ENCODE results near the gene GATD1. TPM values are rescaled to one million over a fixed set of nuclear protein-coding genes. Genes with fewer than 3 reads are reported as not detected.
A peak's percentile ranks its signal among the peaks of the same experiment; 100 is the strongest.

The GATD1 gene
- total RNA-seq, 2 donors from 2014 or later, result 33.1 to 60.5 TPM

DNA sequence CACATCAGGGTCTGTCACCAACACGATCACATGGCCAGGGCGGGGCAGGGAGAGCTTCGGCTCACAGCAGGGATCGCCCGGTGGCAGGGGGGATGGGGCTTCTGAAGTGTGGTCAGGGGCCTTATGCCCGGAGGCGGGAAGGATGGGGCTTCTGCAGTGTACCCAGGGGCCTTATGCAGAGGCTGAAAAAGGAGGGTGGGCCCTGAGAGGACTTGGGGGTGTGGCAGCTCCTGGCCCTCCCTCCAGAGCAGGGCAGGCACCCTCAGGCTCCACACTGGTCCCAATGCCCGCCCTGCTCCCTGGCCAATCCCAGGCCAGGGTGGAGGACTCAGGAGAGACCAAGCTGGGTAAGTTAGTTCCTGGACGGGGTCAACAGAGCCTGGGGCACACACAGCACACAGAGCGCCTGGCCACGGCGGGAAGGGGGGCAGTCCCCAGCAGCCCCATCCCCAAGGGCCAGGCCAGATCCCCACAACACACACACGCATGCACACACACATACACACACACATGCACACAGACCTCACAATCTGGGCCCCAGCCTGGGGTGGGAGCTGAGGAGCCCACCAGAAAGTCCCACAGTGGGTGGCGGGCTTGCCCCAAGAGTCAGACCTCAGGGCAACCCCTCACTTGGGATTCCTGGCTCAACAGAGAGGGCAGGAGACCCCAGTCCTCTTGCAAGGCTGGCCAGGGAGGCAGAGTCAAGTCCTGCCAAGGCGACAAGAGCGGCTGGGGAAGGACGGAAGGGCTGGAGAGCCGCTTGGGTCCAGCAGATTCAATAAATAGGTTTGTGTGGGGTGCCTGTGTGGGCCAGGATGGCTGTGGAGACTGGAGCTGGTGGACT lies 13.7 kb upstream of the GATD1 start:
- ATAC-seq (peak in 1 of 2 donors; percentile 22), DNase-seq (ENCODE audit: low spot score in 2 of 2) (no peak)
- H3K27ac Mint-ChIP-seq, result peak overlapping the region in 1 of 2 donors; percentile 79
- H3K36me3 Mint-ChIP-seq, result no peaks in the 10 kb centered on the region
- no peaks in the 10 kb centered on the region for H3K9me3 Mint-ChIP-seq

DNA sequence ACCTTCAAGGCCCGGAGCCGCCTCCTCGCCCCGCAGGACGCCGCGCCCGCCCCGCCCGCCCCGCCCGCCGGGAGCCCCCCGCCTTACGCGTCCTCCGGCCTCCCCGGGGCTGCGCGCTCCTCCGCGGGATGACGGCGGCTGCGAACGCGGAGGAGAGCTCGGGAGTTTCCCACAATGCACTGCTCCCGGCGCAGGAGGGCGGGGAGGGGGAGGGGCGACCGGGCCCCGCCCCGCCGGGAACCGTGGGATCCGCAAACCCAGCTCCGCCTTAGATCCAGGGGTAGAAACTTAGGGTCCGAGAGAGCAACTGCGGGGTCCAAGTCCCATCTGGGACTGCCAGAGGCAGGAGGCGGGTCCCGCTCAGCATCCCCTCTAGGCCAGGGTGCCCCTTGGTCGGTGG lies 12.7 kb upstream of the GATD1 start, which contains the start of gene CEND1:
Gene CEND1, minus strand, starts transcription at position 148 of the 400 bp plus-strand sequence. CDS start 1,514 bp downstream, outside the sequence.
- no peaks in the 10 kb centered on the region for H3K9me3 Mint-ChIP-seq
- DNase-seq (ENCODE audit: low spot score in 2 of 2), result peak in 1 of 2 donors; percentile 61
- ATAC-seq, result peak in 1 of 2 donors; percentile 68
- no peaks in the 10 kb centered on the region for H3K36me3 Mint-ChIP-seq
- no peak within 1 kb of the TSS for H3K27ac Mint-ChIP-seq

DNA sequence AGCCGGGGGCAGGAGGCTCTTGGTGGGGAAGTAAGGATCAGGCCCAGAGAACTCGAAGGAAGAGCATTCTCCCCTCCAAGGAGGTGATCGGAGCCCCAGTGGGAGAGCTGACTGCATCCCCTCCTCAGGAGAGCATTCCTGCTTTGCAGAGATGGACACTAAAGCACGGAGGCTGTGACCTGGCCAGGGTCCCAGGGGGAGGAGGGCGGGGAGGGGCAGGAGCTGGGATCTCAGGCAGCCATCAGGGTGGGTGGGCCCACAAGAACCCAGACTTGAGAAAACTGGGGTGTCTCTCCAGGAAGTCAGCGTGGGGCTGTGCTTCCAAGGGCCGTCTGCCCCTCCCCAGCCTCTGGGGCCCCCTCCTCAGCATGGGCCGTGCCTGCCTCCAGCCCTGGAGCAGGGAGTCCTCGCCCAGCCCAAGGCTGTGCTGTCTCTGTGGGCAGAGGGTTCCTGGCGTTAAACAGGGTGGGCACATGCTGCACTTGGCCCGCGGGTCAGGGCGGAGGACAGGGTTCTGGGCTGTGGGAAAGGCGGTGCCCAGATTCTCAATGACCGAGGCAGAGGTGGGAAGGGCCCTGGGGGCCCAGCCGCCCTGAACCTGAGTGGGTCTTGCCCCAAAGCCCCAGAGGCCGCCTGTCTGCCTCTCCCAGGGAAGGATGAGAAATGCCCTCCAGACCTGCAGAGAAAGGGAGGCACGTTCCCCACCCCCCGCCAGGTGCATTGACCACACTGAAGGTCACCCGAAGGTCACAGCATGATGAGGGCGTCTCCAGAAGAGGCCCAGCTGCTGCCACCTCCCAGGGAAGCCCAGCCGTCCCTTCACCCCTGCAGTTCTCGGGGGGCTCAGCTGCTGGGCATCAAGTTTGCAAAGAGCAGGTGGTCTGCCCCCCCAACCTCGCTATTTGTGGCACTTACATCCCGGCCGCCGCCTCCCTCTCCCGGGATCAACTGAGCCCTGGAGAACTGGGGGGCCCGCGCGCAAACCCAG lies 12.0 kb upstream of the GATD1 start:
- Mint-ChIP-seq H3K27ac (no peak overlapping the region), H3K9me3 (no peaks in the 10 kb centered on the region), H3K36me3 (no peaks in the 10 kb centered on the region)
- ATAC-seq, result no peak
- DNase-seq (ENCODE audit: low spot score in 2 of 2), result no peak

DNA sequence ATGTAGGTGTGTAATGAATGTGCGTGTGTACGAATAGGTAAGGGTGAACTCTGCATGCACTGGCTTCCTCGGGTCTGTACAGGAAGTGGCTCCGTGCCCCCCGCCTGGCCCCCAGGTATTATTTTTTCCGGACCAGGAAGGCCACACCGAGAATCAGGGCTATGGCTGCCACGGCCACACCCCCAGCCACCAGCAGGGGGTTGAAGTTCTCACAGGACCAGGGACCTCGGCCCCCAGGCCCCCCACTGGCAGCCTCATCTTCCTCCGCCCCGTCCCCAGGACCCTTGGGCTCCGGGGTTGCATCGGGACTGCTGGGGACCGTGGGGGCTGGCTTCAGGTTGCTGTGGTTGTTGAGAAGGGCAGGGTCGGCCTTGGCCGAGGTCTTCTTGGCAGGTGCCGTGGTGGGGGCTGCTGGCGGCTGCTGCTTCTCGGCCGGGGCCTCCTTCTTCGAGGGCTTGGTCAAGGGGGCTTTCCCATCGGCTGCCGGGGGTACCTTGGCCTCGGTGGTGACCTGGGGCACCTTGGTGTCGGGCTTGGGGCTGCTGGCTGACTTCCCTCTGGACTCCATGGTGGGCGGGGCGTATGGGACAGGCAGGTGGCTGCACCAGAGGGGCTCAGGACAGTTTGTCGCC lies 10.8 kb upstream of the GATD1 start:
- ATAC-seq, result no peak
- Mint-ChIP-seq H3K27ac (no peak overlapping the region), H3K9me3 (no peaks in the 10 kb centered on the region), H3K36me3 (peaks cover 0 to 5% of the 10 kb centered on the region in 2 donors)
- no peak for DNase-seq (ENCODE audit: low spot score in 2 of 2)

DNA sequence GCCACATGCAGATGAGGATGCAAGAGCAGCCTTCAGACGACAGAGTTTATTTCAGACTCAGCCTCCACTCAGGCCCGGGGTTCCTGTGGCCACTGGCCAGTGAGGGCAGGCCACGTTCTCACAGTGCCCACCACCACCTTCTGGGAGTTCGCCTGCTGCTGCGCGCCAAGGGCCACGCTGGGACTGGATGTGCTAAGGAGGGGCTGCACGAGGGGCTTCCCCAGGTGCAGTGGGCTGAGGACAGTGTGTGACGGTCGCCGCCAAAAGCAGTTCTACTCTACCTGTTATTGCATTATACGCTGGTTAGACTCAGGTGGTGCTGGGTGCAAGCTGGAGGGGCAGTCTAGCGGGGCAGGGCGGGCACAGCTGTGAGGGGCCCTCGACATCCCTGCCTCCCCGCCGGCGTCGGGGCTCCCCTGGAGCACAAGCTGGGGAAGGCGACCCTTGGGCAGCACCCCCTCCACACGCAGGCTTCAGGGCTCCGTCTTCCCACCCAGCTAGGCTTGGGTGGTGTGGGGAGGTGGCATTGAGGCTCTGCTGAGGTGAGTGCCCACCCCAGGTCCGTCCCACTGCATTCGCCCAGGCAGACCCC lies 9.9 kb upstream of the GATD1 start:
- no peaks in the 10 kb centered on the region for H3K9me3 Mint-ChIP-seq
- no peak overlapping the region for H3K27ac Mint-ChIP-seq
- DNase-seq (ENCODE audit: low spot score in 2 of 2) (no peak), ATAC-seq (no peak)
- peaks cover 0 to 5% of the 10 kb centered on the region in 2 donors for H3K36me3 Mint-ChIP-seq

DNA sequence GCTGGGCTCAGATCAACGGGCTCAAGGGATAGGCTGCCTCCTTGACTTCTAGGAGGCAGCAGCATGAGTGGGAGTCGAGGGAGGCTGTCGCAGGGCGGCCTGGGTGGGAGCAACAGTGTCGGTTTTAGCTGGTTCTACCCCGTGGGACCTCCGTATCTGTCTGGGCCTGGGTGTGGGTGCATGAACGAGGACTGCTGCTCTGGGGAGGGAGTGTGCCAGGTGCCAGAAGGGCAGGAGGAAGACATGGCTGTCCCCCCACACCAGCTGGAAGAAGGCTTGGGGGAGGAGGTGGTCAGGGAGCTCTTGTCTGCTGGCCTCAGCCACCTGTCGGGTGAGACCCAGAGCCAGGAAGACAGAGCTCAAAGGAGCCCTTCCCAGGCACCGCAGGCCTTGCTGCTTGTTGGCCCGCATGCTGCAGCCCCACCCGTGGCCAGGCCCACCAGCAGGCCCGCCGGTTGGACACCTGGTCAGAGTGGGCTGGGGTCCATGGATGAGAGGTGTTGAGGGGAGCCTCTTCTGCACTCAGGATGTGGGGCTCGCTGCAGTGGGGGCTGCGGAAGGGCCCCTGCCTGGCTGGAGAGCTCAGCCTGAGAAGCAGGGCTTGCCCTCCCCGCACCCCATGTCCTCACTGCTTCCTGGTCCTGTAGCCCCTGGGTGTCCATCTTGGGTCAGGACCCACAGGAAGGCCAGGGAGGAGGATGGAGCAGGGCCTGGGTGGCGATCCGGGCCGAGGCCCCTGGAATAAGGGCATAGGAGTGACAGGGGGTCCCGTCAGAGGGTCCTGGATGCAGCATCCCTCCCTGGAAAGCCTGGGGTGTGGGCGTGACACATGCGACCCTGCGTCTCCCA lies 9.2 kb upstream of the GATD1 start:
- Mint-ChIP-seq H3K36me3 (peaks cover 0 to 5% of the 10 kb centered on the region in 2 donors), H3K9me3 (no peaks in the 10 kb centered on the region)
- ATAC-seq, result no peak

DNA sequence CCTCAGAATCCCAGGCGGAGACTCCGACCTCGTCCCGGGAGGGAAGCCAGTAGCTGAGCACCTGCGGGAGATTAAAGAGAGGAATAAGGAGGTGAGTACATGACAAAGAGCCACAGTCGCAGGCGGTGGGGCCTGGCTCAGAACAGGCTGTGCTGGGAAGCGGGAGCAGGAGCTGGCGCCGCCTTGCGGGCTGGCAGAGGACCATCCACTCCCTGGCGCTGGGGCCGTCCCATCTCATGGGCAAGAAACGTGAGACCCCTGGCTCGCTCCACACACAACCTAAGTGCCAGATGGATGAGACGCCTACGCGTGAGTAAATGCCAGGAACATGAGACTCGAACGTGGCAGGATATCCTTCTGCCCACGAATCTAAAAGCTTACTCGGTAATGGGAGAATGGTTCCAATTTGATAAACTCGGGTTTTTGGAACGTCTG lies 6.3 kb upstream of the GATD1 start:
- ATAC-seq, result peak; percentile 63 to 73
- DNase-seq (ENCODE audit: low spot score in 2 of 2), result no peak
- H3K9me3 Mint-ChIP-seq, result no peaks in the 10 kb centered on the region
- no peak overlapping the region for H3K27ac Mint-ChIP-seq
- peaks cover 0 to 5% of the 10 kb centered on the region in 2 donors for H3K36me3 Mint-ChIP-seq

More for the DNA sequence above, 9.2 kb upstream of the GATD1 start:
- DNase-seq (ENCODE audit: low spot score in 2 of 2), result no peak
- no peak overlapping the region for H3K27ac Mint-ChIP-seq

DNA sequence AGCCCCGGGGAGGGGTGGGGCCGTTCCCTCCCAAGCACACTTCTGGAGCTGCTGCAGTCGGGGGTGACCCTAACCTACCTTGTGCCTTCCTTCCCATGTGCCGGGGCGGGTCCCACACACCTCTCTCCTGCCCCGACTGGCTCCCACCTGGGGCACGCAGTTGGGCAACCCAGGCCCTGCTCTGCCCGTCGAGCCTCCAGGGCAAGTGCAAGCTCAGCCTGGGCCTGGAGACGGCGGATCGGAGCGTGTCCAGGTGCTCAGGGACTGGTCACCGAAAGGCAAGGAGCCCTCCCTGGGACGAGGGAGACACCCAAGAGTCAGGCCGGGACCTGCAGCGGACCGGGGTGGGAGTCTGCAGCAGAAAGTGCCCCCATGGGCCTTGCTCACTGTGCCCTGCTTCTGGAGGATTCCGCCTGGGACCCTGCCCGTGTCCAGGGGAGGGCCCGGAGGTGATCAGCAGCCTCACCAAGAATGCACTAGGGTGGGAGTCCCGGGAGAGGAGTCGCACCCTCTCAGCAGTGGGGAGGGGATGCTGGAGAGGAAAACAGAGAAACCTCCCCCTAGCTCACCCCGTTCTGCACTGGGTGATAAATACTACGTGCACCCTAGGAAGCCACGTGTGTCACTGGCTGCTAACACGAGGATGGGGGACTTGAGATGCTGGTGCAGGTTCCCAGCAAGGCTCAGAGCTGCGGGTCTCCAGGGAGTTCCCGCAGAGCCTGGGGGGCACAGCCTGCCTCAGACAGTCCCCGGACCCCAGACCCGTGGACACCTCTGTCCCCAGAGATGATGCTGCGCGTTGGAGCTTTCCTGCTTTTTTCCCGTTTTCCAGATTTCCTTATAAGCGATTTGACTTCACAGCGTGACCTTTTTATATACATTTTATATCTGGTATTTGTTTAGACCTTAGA lies 5.2 kb upstream of the GATD1 start:
- Mint-ChIP-seq H3K36me3 (peaks cover 0 to 5% of the 10 kb centered on the region in 2 donors), H3K9me3 (no peaks in the 10 kb centered on the region), H3K27ac (no peak overlapping the region)
- DNase-seq (ENCODE audit: low spot score in 2 of 2) (no peak), ATAC-seq (no peak)

DNA sequence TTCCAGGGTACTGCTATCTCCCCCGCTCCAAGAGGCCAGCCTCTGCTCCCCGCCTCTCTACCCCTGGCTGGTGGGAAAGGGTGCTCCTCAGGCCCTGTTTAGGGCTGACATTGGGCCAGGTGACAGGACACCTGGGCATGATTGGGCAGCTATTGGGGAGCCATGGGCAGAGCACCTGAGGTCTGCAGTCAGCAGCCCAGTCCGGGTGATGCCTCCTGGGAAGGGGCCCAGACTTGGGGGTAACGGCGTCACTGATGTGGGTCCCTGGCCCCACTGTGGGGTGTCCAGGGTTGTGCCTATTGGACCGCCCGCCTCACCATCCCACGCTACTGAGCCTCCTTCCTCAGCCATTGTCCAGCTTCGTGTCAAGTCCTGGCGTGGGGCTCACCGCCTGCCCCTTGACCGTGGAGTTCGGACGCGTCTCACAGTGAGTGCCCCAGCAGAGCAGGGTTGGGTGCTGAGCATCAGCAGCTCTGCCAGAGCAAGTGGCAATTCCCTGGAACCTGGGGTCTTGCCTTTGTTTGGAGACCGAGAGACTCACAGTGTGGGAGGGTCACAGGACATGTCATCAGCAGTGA lies 2.8 kb upstream of the GATD1 start:
- H3K27ac Mint-ChIP-seq, result no peak overlapping the region
- ATAC-seq (no peak), DNase-seq (ENCODE audit: low spot score in 2 of 2) (no peak)
- peaks cover 0 to 5% of the 10 kb centered on the region in 2 donors for H3K36me3 Mint-ChIP-seq
- H3K9me3 Mint-ChIP-seq, result no peaks in the 10 kb centered on the region

DNA sequence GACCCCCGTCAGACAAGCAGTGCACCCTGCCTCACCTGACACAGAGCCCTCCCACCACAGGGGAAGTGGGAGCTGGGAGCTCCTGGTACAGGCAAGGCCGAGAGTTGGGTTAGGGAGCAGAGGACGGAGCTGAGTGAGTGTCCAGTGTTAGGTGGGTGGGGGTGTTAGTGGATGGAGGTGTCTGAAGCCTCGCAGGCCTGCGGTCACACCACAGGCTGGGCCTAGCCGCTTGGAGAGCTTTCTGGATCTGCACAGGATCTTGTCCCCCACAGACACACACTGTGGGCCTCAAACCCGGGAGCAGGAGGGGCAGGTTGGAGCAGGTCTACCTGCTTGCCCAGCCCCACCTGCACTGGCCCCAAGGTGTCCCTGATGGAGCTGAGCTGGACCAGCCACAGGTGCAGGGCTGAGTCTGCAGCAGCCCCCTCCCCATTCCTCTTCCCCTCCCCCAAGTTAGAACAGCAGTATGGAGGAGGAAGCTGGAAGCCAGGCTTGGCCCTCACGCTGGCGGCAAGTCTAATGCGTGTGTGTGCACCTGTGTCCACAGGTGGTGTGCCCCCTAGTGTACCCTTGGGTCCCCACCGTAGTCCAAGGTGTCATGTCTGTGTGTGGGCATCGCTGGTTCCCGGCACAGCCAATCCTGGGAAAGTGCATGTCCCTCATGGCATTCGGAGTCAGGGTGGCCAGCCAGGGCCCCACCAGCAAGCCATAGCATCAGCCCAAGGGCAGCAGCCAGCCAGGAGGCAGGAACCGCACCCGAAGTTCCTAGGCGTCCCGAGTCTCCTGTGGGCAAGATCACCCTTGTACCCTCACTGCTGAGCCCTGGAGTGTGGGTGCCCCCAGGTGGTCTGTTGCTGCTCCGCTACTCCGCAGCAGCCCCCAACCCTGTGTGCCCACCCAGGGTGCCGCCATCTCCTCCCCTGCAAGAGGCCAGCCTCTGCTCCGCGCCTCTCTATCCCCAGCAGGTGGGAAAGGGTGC lies 2.0 kb upstream of the GATD1 start:
- DNase-seq (ENCODE audit: low spot score in 2 of 2) (no peak), ATAC-seq (no peak)
- no peak overlapping the region for H3K27ac Mint-ChIP-seq
- no peaks in the 10 kb centered on the region for H3K9me3 Mint-ChIP-seq
- H3K36me3 Mint-ChIP-seq, result peaks cover 0 to 5% of the 10 kb centered on the region in 2 donors

DNA sequence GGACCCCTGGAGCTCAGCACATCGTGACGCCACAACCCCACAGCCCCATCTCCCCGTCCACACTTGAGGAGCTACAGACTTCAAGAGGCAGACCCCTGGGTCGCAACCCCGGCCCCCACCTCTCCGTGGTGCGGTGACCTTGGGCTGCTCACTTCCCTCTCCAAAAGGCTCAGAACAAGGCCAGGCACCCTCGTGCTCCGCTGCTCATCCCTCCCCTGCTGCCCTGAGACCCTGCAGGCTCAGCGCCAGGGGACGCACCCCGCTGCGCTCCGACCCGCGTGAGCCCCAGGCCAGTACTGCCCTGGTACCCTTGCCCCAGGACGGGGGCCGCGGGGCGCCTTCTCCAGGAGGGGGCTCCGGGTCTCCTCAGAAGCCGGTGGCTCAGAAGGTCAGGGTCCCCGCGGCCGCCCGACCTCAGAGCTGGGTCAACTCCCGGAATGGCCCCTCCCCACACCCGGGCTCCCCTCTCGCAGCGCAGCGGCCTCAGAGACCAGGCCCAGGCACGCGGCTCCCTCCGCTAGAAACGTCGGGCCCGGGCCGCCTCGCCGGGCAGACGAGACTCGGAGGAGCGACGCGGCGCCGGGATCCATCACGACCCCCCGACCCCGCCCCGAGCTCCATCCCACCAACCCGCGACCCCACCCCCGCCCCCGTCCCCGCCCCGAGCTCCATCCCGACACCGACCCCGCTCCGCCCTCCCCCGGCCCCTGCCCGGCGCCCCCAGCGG lies 563 bp downstream of the GATD1 start:
- H3K27ac Mint-ChIP-seq, result peak overlapping the region; percentile 81 to 93
- DNase-seq (ENCODE audit: low spot score in 2 of 2) (peak in 1 of 2 donors; percentile 59), ATAC-seq (peak; percentile 58 to 71)
- no peaks in the 10 kb centered on the region for H3K36me3 Mint-ChIP-seq
- no peaks in the 10 kb centered on the region for H3K9me3 Mint-ChIP-seq

DNA sequence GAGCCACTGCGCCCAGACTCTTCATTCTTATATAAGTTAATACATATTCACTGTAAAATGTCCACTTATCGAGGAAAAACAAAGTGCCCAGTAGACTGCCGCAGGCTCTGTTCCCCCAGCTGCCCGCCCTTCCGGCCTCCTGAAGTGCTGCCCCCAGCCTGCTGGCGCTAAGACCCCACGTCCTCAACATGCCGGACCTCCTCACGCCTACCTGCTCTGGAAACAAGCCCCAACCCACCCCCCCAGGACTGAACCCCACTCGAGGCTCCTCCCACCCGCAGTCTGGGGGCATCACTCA lies 1.1 kb downstream of the GATD1 start:
- Mint-ChIP-seq H3K36me3 (no peaks in the 10 kb centered on the region), H3K9me3 (no peaks in the 10 kb centered on the region), H3K27ac (peak overlapping the region; percentile 81 to 93)
- no peak for ATAC-seq
- DNase-seq (ENCODE audit: low spot score in 2 of 2), result no peak

Measured in activated naive CD4-positive, alpha-beta T cell treated with anti-CD3 and anti-CD28 coated beads, Interleukin-2, amount 50 U/mL, for 72 hours (primary cell).